Erythroblast (primary cell): ENCODE data around the gene ST3GAL3.

Experiments
- GATA1 ChIP-seq: IDR thresholded peaks from 2 replicates; pipeline ENCODE4 v1.6.1; 2011; ENCODE audit warnings: low read depth, mild to moderate bottlenecking, control low read depth, low read length, moderate library complexity
- POLR2A ChIP-seq: IDR thresholded peaks from 2 replicates; pipeline ENCODE4 v1.6.1; 2011; ENCODE audit warnings: mild to moderate bottlenecking, low read length

DNA sequence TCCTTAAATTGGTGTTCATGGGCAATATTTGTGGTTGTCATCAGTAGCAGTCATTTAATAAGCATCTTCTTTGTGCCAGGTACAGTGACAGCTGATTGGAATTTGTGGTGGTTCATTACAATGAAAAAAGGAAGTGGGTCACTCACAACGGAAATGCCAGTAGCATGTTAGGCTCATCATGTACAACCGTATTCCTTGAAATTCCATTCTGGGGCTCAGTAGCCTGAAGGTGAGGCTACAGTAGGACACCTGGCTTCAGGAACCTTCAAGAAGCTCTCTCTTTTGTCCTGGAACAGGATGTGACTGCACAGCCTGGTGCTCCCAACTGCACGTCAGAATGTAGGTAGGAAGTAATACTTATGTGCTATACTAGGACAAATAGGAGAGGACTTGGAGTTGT is 93.9 kb downstream of the ST3GAL3 start:
- TF ChIP-seq POLR2A (no peak), GATA1 (no peak)
